Right renal cortex interstitium (tissue), 3 donors: Measurements from ENCODE around the gene VTI1A. TPM values are rescaled to one million over a fixed set of nuclear protein-coding genes. Genes with fewer than 3 reads are reported as not detected.
"Not testable (repeated sequence)": the region's sequence is repeated elsewhere in the genome, so short reads cannot be mapped to it uniquely, and the experiment has no call there.

Experiments
- DNase-seq, 3 donors: peaks; one replicate each; pipeline ENCODE4 v3.0.0-alpha.2; 2013; ENCODE audit warnings: low read depth in 3 of 3, low spot score in 2 of 3
- polyA plus RNA-seq, 3 donors: library from polyadenylated mRNA; unstranded; fragments of 120-200 nt; gene quantifications; one replicate each; pipeline ENCODE4 v1.2.1, GENCODE V29; 2013; ENCODE audit not compliant: insufficient read length in 3 of 3

Gene VTI1A
- polyA plus RNA-seq, 3 donors, result 22.3 to 24.8 (median 23.8) TPM

DNA sequence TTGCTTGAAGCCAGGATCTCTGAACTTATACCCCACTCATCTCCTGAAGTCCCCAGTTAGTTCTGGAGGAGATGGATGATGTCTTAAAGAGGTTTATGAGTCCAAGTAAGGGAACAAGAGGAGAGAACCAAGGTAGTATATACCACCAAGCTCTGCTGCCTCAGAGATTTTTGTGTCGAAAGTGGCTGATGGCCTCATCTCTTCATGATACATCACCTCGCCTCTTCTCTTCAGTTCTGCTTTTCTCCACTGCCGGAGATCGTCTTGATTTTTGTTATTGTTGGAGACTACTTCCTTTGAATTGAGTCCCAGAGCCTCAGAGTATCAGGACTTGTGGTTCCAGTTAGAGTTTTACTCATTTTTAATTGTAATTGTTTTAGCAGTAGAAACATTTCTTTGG is 1.9 kb downstream of the VTI1A start:
- no peak for DNase-seq

DNA sequence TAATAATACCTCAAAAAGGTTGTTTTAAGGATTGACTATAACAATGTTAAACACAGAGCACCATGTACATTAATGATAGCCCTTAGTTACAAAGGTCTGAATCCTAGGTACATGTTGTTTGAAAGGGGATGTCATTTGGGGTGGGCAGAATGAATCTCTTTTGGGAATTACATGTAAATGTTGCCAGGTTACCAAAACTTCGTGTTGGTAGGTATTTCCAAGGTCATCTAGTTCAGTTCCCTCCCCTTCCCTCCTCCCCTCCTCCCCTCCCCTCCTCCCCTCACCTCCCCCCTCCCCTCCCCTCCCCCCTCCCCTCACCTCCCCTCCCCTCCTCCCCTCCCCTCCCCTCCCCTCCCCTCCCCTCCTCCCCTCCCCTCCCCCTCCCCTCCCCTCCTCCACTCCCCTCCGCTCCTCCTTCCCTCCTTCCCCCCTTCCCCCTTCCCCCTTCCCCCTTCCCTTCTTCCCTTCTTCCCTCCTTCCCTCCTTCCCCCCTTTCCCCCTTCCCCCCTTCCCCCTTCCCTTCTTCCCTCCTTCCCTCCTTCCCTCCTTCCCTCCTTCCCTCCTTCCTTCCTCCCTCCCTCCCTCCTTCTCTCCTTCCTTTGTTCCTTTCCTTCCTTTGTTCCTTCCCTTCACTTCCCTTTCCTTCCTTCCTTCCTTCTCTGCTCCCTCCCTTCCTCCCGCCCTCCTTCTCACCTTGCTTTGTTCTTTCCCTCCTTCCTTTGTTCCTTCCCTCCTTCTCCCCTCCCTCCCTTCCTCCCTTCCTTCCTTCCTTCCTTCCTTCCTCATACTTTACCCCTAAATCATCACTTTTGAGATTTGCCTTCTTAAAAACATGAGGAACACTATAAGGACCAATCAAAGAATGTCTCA is 8.1 kb downstream of the VTI1A start:
- no peak for DNase-seq

DNA sequence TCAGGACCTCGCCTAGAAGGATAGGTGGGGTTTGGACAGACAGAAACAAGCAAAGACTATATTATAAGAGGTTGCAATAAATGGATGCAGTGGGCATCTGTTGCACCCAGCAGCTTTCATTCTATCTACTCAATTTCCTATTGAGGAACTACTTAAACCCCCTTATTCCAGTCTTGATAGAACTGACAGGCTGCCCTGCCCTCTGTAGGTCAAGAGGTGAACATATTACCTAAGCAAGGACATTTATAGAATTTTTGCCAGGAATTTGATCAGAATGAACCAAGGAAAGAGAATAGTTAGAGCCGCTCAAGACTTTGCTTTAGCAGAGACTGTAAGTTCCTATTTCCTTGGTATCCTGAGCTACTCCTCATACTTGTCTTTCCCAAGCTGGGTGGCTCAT is 9.5 kb downstream of the VTI1A start:
- no peak for DNase-seq

DNA sequence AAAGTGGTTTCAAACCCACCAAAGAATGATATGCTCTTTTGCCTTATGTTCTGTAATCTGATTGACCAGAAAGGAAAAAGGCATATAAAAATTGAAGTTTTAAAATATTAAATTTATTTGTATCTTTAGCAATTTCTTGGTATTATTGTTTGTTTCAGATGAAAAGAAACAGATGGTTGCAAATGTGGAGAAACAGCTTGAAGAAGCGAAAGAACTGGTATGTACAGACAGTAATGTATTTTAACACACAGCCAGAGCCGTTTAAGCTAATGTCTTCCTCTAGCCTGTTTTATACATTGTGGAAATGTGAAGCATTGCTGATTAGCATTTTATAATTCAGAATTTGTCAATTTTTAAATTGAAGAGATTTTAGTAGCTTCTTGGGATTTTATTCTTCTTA is 13.4 kb downstream of the VTI1A start:
- DNase-seq, result no peak

DNA sequence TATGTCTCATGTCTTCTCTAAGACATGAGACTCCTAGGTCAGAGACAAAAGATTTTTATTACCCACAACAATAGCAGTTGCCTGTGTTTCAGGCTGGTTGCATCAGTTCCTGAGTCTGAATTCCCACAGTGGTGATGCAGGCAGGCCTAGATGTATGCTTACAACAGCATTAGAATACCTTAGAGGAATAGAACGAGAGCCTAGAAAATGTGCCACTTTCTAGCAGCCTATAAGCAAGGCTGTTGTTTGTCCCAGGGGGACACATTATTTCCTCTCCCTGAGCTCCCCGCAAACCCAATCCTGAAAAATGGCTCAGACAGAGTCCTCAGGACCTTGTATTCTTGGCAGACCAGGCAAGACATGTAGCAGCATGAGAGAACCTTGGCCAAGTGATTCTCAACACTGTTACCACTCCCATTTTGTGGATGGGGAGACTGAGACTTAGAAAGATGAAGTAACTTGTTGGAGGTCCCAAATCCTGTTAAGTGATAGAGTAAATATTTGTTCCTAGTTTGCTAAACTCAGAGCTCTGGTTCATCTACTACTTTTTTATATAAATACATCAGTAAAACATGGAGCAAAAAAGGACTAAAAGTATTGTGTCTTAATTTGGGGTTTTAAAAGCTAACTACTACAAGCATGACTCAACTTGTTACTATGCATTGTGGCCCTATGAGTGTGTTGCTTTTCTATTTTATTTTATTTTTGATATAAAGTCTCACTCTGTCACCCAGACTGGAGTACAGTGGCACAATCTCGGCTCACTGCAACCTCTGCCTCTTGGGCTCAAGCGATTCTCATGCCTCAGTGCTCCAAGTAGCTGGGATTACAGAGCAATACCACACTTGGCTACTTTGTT is 14.2 kb downstream of the VTI1A start:
- DNase-seq, result no peak

DNA sequence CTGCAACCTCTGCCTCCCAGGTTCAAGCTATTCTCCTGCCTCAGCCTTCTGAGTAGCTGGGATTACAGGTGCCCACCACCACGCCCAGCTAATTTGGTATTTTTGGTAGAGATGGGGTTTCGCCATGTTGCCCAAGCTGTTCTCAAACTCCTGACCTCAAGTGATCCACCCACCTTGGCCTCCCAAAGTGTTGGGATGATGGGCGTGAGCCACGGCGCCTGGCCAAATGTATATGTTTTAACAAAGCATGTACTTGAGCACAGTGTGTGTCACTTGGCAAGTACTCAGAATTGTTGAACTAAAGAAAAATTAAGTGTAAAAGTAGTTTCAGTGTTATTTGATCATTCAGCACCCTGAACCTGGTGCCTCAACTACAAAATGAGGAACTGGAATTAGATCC is 17.1 kb downstream of the VTI1A start:
- DNase-seq, result not testable (repeated sequence)

DNA sequence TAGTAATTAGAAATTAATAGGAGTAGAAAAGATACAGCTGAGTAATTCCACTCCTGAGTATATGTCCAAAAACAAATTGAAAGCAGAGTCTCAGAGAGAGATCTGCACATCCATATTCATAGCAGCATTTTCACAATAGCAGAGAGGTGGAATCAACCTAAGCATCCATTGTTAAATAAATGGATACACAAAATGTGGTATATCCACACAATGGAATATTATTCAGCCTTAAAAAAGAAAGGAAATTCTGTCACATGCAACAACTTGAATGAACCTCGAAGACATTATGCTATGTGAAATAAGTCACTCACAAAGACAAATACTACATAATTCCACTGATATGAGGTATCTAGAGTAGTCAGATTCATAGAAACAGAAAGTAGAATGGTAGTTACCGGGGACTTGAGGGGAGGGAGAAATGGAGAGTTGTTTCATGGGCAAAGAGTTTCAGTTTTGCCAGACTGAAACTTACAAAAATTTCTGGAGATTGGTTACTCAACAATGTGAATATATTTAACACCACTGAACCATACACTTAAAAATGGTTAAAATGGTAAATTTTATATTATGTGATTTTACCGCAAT is 18.4 kb downstream of the VTI1A start:
- DNase-seq, result no peak

DNA sequence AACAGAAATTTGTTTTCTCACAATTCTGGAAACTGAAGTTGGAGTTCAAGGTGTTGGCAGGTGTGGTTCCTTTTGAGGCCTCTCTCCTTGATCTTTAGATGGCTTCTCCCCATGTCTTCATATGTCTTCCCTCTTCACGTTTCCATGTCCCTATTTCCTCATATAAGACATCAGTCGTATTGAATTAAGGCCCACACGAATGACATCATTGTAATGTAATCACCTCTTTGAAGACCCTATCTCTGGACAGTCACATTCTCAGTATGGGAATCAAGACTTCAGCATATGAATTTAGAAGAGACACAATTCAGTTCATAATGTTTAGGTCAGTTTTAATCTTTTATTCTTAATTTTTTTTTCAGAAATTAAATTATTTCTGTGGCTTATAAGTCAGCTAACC is 19.8 kb downstream of the VTI1A start:
- no peak for DNase-seq

DNA sequence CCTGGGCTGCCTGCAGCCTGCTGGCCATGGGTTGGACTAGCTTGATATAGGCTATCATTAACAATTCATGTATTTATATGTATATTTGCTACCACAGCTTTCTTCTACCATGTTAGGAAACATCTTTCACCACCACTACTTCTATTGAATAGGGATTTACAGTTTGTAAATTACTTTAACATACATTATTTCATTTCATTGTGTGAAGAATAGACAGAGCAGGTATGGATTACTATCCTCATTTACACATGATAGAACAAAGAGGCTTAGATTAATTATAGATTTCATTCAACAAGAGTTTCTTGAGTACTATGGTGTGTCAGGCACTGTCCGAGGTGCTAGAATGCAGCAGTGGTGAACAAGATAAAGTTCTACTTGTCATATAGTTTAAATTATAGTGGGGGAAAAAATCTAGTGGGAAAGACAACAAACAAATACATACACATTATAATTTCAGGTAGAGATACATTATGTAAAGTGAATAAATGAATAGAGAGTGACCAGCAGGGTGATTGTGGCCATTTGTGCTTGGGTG is 20.6 kb downstream of the VTI1A start:
- DNase-seq, result no peak

DNA sequence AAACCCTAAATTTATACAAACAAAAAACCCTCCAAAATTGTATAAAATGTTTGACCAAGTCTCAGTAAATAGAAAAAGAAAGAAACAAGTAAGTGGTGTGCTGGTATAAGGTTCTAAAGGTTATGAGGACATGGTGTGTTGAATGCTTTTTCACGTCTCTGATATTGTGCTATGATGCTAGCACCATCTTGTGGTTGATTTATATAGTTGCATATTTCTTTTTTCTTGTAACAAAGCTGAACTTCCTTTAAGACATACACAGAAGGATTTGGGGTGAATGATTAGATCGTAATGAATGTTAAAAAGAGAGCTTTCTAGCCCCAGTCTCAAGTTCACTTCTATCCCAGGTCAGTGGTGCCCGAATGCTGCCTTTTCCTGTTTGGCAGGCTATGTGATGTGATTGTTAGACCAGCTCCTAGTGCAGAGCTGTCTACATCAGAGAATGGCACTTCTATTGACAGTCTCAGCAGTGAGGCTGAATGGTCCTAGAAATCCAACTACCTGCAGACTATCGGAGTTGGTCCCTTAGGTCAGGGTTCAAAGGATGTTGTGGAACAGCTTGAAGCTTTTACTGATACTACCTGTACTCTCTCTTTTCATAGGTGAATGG is 25.0 kb downstream of the VTI1A start:
- no peak for DNase-seq

DNA sequence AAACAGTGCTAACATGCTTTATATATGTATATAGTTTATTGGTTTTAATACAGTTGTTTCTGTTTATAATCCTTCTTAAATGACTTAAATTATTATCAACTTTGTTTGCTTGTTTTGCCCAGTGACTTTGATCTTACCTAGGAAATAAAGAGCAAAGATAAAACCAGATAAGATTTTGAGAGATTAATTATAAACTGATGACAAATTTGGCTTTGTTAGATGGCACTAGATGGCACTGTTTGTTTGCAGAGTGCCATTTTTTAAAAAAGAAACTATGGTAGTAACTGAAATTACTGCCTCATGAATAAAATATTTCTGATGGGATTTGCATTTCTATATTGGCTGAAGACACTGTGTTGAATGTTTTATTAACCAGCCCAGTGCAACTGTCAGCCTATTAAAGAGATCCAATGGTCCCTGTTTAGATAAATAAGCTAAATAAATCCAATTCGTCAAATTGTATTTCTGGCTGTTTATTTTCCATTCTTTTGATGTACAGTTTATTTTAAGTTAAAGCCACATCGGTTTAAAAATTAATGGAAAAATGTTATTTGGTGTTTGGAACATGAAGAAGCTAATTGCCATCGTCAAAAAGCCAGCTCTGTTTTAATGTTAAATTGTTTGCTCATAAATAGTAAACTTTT is 28.7 kb downstream of the VTI1A start:
- DNase-seq, result no peak

DNA sequence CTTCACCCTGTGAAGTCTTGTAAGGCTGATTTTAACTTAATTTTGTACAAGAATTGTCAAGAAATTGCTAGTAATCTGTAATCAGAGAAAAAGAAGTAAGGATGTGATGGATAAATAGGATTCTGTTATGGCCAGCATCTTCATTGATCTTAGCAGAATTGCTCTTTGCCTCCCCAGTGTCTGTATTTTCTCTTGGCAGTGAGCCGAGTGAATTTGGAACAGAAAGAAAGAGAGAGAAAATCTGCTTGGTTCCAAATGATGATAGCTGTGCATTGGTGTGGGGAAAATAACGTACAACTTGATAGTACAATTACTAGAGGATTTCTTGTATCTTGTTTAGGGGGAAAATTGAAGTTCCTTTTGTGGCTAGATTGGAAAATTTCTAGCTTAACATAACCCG is 34.6 kb downstream of the VTI1A start:
- DNase-seq, result no peak

DNA sequence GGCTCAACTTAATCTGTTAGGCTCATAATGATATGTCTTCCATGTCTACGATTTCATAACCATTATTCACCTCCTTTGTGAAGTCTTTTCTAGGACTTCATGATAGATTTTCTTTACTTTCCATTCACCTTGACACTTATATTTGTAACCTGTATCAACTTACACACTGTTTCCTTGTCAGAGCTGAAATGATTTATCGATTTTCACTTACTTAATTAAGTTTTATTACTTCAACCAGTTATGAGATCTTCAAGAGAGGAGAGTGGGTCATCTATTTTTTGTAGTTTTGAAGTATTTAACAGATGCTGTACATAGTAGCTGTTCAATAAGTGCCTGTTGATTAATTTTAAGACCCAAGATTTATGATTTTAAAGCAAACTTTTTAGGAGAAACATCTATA is 37.4 kb downstream of the VTI1A start:
- no peak for DNase-seq

DNA sequence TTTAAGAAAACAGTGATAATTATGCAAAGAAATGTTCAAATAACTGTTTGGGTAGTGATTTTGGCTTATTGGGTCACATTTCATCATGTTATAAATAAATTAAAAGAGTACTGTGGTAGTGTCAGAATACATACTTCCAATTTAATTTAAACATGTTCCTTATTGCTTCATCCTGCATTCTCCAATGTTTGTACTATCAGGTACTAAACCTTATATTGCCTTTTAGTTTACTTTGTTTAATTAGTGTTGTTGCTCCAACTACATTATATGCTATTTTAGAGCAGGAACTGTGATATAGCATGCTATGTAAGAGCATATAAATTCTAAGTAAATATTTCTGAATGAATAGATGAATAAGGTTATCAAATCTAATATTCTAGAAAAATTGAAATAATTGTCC is 40.9 kb downstream of the VTI1A start:
- no peak for DNase-seq

DNA sequence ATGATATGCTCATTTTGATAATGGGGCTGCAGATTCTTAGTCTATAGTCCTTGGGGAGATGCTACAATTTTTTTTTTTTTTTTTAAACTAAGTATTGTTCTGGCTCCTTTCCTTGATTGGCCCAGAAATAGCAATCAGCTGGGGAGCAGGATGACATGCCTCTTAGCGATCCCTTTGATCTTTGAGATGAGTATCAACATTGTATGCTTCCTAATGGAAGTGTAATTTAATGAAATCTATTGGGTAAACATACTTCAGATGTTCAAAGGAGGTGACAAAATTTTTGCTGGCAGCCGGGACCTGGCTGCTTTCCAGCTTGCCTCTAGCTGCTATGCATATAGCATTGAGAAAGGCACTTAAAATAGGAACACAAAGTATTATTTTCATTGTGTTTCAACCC is 43.5 kb downstream of the VTI1A start:
- DNase-seq, result no peak

DNA sequence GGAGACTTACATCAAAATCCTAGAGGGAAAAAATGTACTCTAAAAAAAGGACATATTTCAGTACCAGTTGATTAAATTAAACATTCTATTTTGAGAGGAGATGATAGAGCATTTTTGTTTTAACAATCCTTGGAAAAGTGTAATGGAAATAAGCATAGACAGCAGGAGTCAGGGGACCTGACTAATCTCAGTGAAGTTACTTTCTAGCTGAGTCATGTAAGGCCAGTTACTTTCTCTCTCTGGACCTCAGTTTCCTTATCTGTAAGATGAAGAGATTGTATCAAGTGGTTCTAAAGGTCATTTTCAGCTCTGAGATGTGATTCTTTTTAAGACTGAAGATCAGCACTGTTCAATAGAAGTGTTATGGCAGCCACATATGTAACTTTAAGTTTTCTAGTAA is 44.1 kb downstream of the VTI1A start:
- DNase-seq, result no peak

DNA sequence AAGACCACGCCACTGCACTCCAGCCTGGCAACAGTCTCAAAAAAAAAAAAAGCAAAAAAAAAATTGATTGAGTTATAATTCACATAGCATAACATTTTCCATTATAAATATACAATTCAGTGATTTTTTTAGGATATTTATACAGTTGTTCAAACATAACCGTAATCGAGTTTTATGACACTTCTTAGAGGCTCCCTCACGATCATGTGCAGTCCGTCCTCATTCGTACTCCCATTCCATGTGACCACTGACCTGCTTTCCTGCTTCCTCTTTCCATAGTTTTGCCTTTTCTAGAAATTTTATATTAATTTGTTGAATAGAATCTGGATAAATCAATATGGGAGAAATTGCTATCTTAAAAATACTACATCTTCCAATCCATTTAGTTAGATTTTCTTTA is 45.7 kb downstream of the VTI1A start:
- no peak for DNase-seq

DNA sequence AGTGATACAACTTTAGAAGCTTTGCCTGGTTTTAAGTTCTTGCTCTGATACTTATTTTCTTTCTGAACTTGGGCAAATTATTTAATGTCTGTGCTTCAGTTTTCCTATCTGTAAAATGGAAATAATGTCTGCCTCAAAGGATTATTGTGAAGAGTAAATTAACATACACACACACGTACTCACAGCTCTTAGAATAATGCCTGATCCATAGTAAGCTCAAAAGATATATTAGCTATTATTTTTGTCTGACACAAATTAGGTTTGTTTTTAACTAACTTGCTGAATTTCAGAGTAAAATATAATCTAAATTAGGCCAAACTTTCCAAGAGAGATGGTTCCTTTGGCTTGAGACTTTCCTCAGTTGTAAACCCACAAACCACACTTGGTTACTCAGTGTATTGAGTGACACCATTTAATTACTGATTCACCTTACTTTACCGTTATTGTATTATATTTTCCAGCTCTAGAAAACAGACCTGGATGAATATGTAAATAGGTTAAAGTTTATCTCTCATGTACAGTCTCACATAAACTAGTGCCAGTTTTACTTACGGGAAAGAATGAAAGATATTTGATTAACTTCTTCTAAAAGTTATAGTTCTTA is 50.4 kb downstream of the VTI1A start:
- no peak for DNase-seq

DNA sequence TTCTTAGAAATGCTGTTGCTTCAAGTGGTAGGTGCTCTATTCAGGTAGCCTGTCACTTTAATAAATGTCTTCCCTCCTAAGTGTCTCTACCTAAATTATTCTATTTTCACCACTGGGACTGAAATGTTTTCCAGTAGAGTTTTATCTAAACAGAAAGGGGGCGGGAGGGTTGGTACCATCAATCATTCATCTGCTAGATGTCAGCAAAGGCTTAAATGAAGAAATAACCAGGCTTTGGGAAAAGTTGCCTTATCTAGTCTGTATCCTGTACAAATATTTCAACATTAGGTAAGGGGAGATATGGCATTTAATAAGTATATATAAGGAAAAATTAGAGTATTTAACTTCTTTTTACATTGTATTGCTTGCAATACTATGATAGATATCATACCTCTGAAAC is 51.8 kb downstream of the VTI1A start:
- no peak for DNase-seq

DNA sequence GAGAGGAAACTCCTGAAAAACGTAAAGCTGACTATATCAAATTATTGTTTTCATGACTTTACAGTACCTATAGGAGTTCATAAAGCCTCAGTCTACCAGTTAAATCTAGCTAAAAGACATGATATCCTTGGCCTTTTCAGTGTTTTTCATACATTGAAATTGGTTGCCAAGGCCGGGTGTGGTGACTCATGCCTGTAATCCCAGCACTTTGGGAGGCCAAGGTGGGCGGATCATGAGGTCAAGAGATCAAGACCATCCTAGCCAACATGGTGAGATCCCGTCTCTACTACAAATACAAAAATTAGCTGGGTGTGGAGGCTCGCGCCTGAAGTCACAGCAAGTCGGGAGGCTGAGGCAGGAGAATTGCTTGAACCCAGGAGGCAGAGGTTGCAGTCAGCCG is 53.0 kb downstream of the VTI1A start:
- not testable (repeated sequence) for DNase-seq
